Keratinocyte (primary cell): Measurements from ENCODE around the gene LRRC47. TPM values are rescaled to one million over a fixed set of nuclear protein-coding genes. Genes with fewer than 3 reads are reported as not detected.

Experiments used
- DNase-seq: peaks from one replicate; pipeline ENCODE4 v3.0.0-alpha.2; 2011; ENCODE audit warnings: low read depth, missing footprints, low spot score
- FAIRE-seq: peaks from 2 replicates; lab custom pipeline; 2011; peaks lifted over from hg19 to GRCh38; lab: Jason Lieb, UNC
- H2AFZ ChIP-seq: 2 replicates; pipeline ENCODE4 v1.6.0; 2012; ENCODE audit warnings: low read length, control low read depth, inconsistent platforms; ENCODE audit not compliant: control insufficient read depth
- H3K27ac ChIP-seq: 2 replicates; pipeline ENCODE4 v1.5.1; 2011; ENCODE audit warnings: low read length; ENCODE audit not compliant: control insufficient read depth, insufficient read depth
- H3K27me3 ChIP-seq: 3 replicates; pipeline ENCODE4 v1.6.0; 2011; ENCODE audit warnings: low read length; ENCODE audit not compliant: control insufficient read depth, insufficient read depth; ENCODE audit errors: extremely low read depth
- H3K36me3 ChIP-seq, 2 experiments: 2 replicates in 1 of 2; 3 replicates in 1 of 2; pipeline ENCODE4 v1.5.1; 2011; ENCODE audit warnings: low read length in 2 of 2, mild to moderate bottlenecking in 1 of 2; ENCODE audit not compliant: control insufficient read depth in 2 of 2, insufficient read depth in 2 of 2; ENCODE audit errors: extremely low read depth in 1 of 2
- H3K4me1 ChIP-seq: 3 replicates; pipeline ENCODE4 v1.5.1; 2011; ENCODE audit warnings: low read length; ENCODE audit not compliant: control insufficient read depth, insufficient read depth; ENCODE audit errors: extremely low read depth
- H3K4me2 ChIP-seq: 3 replicates; pipeline ENCODE4 v1.6.0; 2011; ENCODE audit warnings: low read depth, low read length; ENCODE audit not compliant: control insufficient read depth, insufficient read depth; ENCODE audit errors: extremely low read depth
- H3K4me3 ChIP-seq, 3 experiments: fragments of 200-600 bp in 1 of 3; sonication (generic) in 1 of 3; 2 replicates in 2 of 3; 3 replicates in 1 of 3; pipeline ENCODE4 v1.5.1; 2011 to 2016; ENCODE audit warnings: low read length in 3 of 3, mild to moderate bottlenecking in 3 of 3, control low read depth in 2 of 3, inconsistent platforms in 1 of 3, low read depth in 1 of 3, mixed read lengths in 1 of 3, mixed run types in 1 of 3, moderate library complexity in 1 of 3; ENCODE audit not compliant: control insufficient read depth in 2 of 3, insufficient read depth in 2 of 3; ENCODE audit errors: extremely low read depth in 1 of 3
- H3K79me2 ChIP-seq: 2 replicates; pipeline ENCODE4 v1.6.0; 2012; ENCODE audit warnings: low read length; ENCODE audit not compliant: control insufficient read depth, insufficient read depth
- H3K9ac ChIP-seq: 3 replicates; pipeline ENCODE4 v1.6.0; 2011; ENCODE audit warnings: low read length; ENCODE audit not compliant: control insufficient read depth, insufficient read depth; ENCODE audit errors: extremely low read depth
- H3K9me1 ChIP-seq: 3 replicates; pipeline ENCODE4 v1.6.0; 2011; ENCODE audit warnings: low read length; ENCODE audit not compliant: control insufficient read depth, insufficient read depth; ENCODE audit errors: extremely low read depth
- H3K9me3 ChIP-seq: 2 replicates; pipeline ENCODE4 v1.5.1; 2012; ENCODE audit warnings: low read depth, low read length; ENCODE audit not compliant: control insufficient read depth
- H4K20me1 ChIP-seq: 3 replicates; pipeline ENCODE4 v1.6.0; 2011; ENCODE audit warnings: low read length; ENCODE audit not compliant: control insufficient read depth, insufficient read depth; ENCODE audit errors: extremely low read depth
- EZH2 ChIP-seq: IDR thresholded peaks from one replicate; pipeline ENCODE4 v1.6.1; 2012; ENCODE audit warnings: inconsistent platforms, mild to moderate bottlenecking, low read length, moderate library complexity
- dilution Hi-C: fragments of 300-500 bp; cut with MboI; formaldehyde crosslinking; loops from one replicate; pipeline ENCODE4 v1.7.0; 2020; ENCODE audit warnings: low sequenced_read_pairs; ENCODE audit not compliant: extremely low pct_ligation_motif_present
- polyA plus RNA-seq, 5 experiments: library from polyadenylated mRNA; depleted of rRNA in 3 of 5; stranded (reverse) in 3 of 5; stranded (forward) in 1 of 5; unstranded in 1 of 5; fragments of >200 nt; gene quantifications; 1 replicate in 1 of 5; 2 replicates in 3 of 5; 3 replicates in 1 of 5; pipeline versions ENCODE4 v1.2.1 to v1.2.3, GENCODE V29; 2011 to 2012; ENCODE audit warnings: missing spikeins in 2 of 5, low read depth in 1 of 5, low replicate concordance in 1 of 5
- TF ChIP-seq, protein P1 (sequence below), 3 experiments: IDR thresholded peaks in 1 of 3; conservative IDR thresholded peaks in 1 of 3; optimal IDR thresholded peaks in 1 of 3; 2 replicates in 2 of 3; 3 replicates in 1 of 3; pipeline versions ENCODE3 to v1.5.1; 2011; ENCODE audit warnings: low read length in 3 of 3, mild to moderate bottlenecking in 3 of 3, moderate library complexity in 2 of 3, control low read depth in 1 of 3, inconsistent platforms in 1 of 3; ENCODE audit not compliant: insufficient read depth in 2 of 3; ENCODE audit errors: extremely low read depth in 1 of 3

Gene LRRC47
- polyA plus RNA-seq, 1 donor (not counting 4 experiments of a cell fraction or from before 2014, with no cell fraction given): 40.1 TPM

- Histone ChIP-seq H3K9ac (no peak overlapping the region), H3K9me3 (no peaks in the 10 kb centered on the region), H3K27me3 (no peaks in the 10 kb centered on the region), H3K27ac (no peak overlapping the region), H3K4me3 (no peak overlapping the region), H4K20me1 (no peaks in the 10 kb centered on the region), H3K4me2 (no peak overlapping the region), H3K9me1 (peaks cover 2% of the 10 kb centered on the region), H3K4me1 (peaks cover 4% of the 10 kb centered on the region), H3K79me2 (no peaks in the 10 kb centered on the region), H2AFZ (no peak overlapping the region), H3K36me3 (peaks cover 12 to 22% of the 10 kb centered on the region in 2 experiments)
- TF ChIP-seq, protein P1, sequence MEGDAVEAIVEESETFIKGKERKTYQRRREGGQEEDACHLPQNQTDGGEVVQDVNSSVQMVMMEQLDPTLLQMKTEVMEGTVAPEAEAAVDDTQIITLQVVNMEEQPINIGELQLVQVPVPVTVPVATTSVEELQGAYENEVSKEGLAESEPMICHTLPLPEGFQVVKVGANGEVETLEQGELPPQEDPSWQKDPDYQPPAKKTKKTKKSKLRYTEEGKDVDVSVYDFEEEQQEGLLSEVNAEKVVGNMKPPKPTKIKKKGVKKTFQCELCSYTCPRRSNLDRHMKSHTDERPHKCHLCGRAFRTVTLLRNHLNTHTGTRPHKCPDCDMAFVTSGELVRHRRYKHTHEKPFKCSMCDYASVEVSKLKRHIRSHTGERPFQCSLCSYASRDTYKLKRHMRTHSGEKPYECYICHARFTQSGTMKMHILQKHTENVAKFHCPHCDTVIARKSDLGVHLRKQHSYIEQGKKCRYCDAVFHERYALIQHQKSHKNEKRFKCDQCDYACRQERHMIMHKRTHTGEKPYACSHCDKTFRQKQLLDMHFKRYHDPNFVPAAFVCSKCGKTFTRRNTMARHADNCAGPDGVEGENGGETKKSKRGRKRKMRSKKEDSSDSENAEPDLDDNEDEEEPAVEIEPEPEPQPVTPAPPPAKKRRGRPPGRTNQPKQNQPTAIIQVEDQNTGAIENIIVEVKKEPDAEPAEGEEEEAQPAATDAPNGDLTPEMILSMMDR (optimal IDR thresholded peaks at IDR 0.05 in 1 of 3, IDR thresholded peaks at IDR 0.05 in 1 of 3, conservative IDR thresholded peaks at IDR 0.05 in 1 of 3; ENCODE audit: extremely low read depth in 1 of 3, insufficient read depth in 2 of 3, low read length in 3 of 3): no peak
- TF ChIP-seq EZH2: no peak
- no peak for DNase-seq
- no peak for FAIRE-seq
- dilution Hi-C loops: no loop called here
These were observed 56.3 kb downstream of the LRRC47 start for GRCh38 chr1:3740042-3740441.

GRCh38 chr1:3738943-3739342 lies 57.4 kb downstream of the LRRC47 start:
- Histone ChIP-seq H3K79me2 (no peaks in the 10 kb centered on the region), H3K9me1 (peaks cover 2% of the 10 kb centered on the region), H4K20me1 (no peaks in the 10 kb centered on the region), H2AFZ (no peak overlapping the region), H3K27ac (no peak overlapping the region), H3K4me1 (peaks cover 4% of the 10 kb centered on the region), H3K4me2 (no peak overlapping the region), H3K27me3 (no peaks in the 10 kb centered on the region), H3K9me3 (no peaks in the 10 kb centered on the region), H3K9ac (no peak overlapping the region), H3K36me3 (peaks cover 15 to 22% of the 10 kb centered on the region in 2 experiments), H3K4me3 (no peak overlapping the region)
- DNase-seq (no peak), FAIRE-seq (no peak)
- dilution Hi-C loops: no loop called here
- TF ChIP-seq, protein P1 (optimal IDR thresholded peaks at IDR 0.05 in 1 of 3, IDR thresholded peaks at IDR 0.05 in 1 of 3, conservative IDR thresholded peaks at IDR 0.05 in 1 of 3; ENCODE audit: extremely low read depth in 1 of 3, insufficient read depth in 2 of 3, low read length in 3 of 3): no peak
- TF ChIP-seq EZH2: no peak
